Lower leg skin (tissue), 4 donors: ENCODE measurements around the gene HAX1. TPM values are rescaled to one million over a fixed set of nuclear protein-coding genes. Genes with fewer than 3 reads are reported as not detected.
"Not testable (repeated sequence)": the region's sequence is repeated elsewhere in the genome, so short reads cannot be mapped to it uniquely, and the experiment has no call there.

Experiments used
- DNase-seq, 2 donors: peaks; one replicate each; pipeline ENCODE4 v3.0.0-alpha.2; 2019; ENCODE audit warnings: low spot score in 2 of 2
- H3K4me3 ChIP-seq: fragments of 200-600 bp; sonication (generic); 2 replicates; pipeline ENCODE4 v1.5.1; 2017; ENCODE audit warnings: mild to moderate bottlenecking, low read depth; ENCODE audit not compliant: poor library complexity, severe bottlenecking
- CTCF ChIP-seq, 3 donors: fragments of 450-650 bp; IDR thresholded peaks; one replicate each; pipeline ENCODE4 v1.5.1; 2016; ENCODE audit warnings: antibody characterized with exemption in 3 of 3, mild to moderate bottlenecking in 3 of 3, moderate library complexity in 2 of 3
- POLR2A ChIP-seq, 2 donors: fragments of 450-650 bp; IDR thresholded peaks; one replicate each; pipeline ENCODE4 v1.6.1; 2016 to 2017; ENCODE audit warnings: antibody characterized with exemption in 2 of 2, mild to moderate bottlenecking in 1 of 2, moderate library complexity in 1 of 2
- WGBS, 2 donors: methylation state at CpG; one replicate each; pipeline ENCODE4 v1.1.5; 2018; 5-methylcytosine and 5-hydroxymethylcytosine counted together
- intact Hi-C: fragments of 100-400 bp; cut with DNase I; formaldehyde crosslinking; loops from one replicate; pipeline ENCODE4 v1.15.0; 2023; ENCODE audit warnings: low total_unique reads
- total RNA-seq, 4 donors: library from RNA; depleted of rRNA; stranded (reverse); fragments of >200 nt; gene quantifications; one replicate each; pipeline ENCODE4 v1.1.0, GENCODE V29; 2016

The HAX1 gene
- total RNA-seq, 4 donors from 2014 or later: 52.7 to 83.4 (median 71.6) TPM

- TF ChIP-seq POLR2A (IDR thresholded peaks at IDR 0.05) (no peak), CTCF (IDR thresholded peaks at IDR 0.05) (no peak)
- no peak within 1 kb of the TSS for H3K4me3 ChIP-seq
- intact Hi-C loops: no loop called here
- no peak for DNase-seq
- WGBS, 2 donors: 23 to 25% methylated on average over 9 of the region's 9 CpGs
Measured at GRCh38 chr1:154320882-154321608, 48.6 kb downstream of the HAX1 start, which contains the start of gene AQP10. Gene AQP10 (plus strand): TSS chr1:154321093. CDS start chr1:154321156, 63 bp downstream.

GRCh38 chr1:154321609-154321934, 49.1 kb downstream of the HAX1 start:
- H3K4me3 ChIP-seq, intact Hi-C loops, DNase-seq: not testable (repeated sequence)

GRCh38 chr1:154323493-154323892, 51.1 kb downstream of the HAX1 start:
- DNase-seq: peak in 1 of 2 donors; percentile 80
- TF ChIP-seq POLR2A (IDR thresholded peaks at IDR 0.05) (no peak), CTCF (IDR thresholded peaks at IDR 0.05) (no peak)
- WGBS, 2 donors: 83 to 92% methylated on average over 5 of the region's 7 CpGs
- intact Hi-C loops: no loop called here
- H3K4me3 ChIP-seq: no peak overlapping the region

GRCh38 chr1:154324241-154324640, 51.8 kb downstream of the HAX1 start:
- 46 to 71% methylated on average over 2 of the region's 2 CpGs for WGBS, 2 donors
- no peak for TF ChIP-seq POLR2A (IDR thresholded peaks at IDR 0.05)
- no peak for TF ChIP-seq CTCF (IDR thresholded peaks at IDR 0.05)
- DNase-seq: no peak
- H3K4me3 ChIP-seq: no peak overlapping the region
- intact Hi-C loops: no loop called here

GRCh38 chr1:154324669-154325582, 52.5 kb downstream of the HAX1 start, which contains the start of gene ATP8B2:
Gene ATP8B2 (plus strand): TSS chr1:154325525. CDS start chr1:154328142, 2,617 bp downstream.
- TF ChIP-seq POLR2A (IDR thresholded peaks at IDR 0.05) (no peak), CTCF (IDR thresholded peaks at IDR 0.05) (peak in 1 of 3 donors; percentile 76)
- intact Hi-C loops: no loop called here
- peak; percentile 52 to 94 for DNase-seq
- WGBS, 2 donors: 1% methylated on average over 45 to 55 of the region's 56 CpGs
- H3K4me3 ChIP-seq: peak within 1 kb of the TSS; percentile 58

Other genes with a start within 250 kb of the HAX1 start
- under 1 TPM in 1 of 4 donors, not detected in 3; 0.23 TPM for gene NUP210L, start 117.6 kb upstream of the HAX1 start, total RNA-seq
- gene TPM3, start 80.5 kb upstream of the HAX1 start, total RNA-seq: 100 to 1,000 TPM; 119 to 226 (median 181) TPM
- gene CFAP141, start 66.3 kb upstream of the HAX1 start, total RNA-seq: not detected
- 10 to 100 TPM; 46.0 to 74.6 (median 59.4) TPM for gene UBAP2L, start 51.7 kb upstream of the HAX1 start, total RNA-seq
- gene AQP10, start 48.5 kb downstream of the HAX1 start, total RNA-seq: not detected
- gene ATP8B2, start 52.9 kb downstream of the HAX1 start, total RNA-seq: 10 to 100 TPM in 3 of 4 donors, 1 to 10 TPM in 1; 9.1 to 30.8 (median 19.6) TPM
- 10 to 100 TPM; 14.7 to 42.1 (median 21.8) TPM for gene IL6R, start 132.7 kb downstream of the HAX1 start, total RNA-seq
- 1 to 10 TPM in 1 of 4 donors, under 1 TPM in 2, not detected in 1; 0.57 to 1.5 (median 0.83) TPM for gene TDRD10, start 229.6 kb downstream of the HAX1 start, total RNA-seq
- 1 to 10 TPM; 4.0 to 8.0 (median 6.1) TPM for gene SHE, start 229.8 kb downstream of the HAX1 start, total RNA-seq